GM23338 (cell line): ENCODE data around the gene SPDYE1. TPM values are rescaled to one million over a fixed set of nuclear protein-coding genes. Genes with fewer than 3 reads are reported as not detected.

Experiments used
- ATAC-seq: fragments of 200-7000 bp; cut with Tn5 transposase; 3 replicates; pipeline ENCODE4 v1.9.1; 2020
- DNase-seq: peaks from one replicate; pipeline ENCODE4 v3.0.0-alpha.2; 2015; ENCODE audit warnings: low spot score
- H2AFZ ChIP-seq: fragments of 200-600 bp; sonication (generic); 2 replicates; pipeline ENCODE4 v1.8.0; 2016; ENCODE audit warnings: antibody characterized with exemption, mild to moderate bottlenecking, moderate library complexity
- H3F3A ChIP-seq: fragments of 200-600 bp; sonication (generic); replicated peaks from 2 replicates; pipeline ENCODE4 v1.8.0; 2017; ENCODE audit warnings: antibody characterized with exemption, mixed run types, low read depth
- H3K27ac ChIP-seq: fragments of 200-600 bp; sonication (generic); 2 replicates; pipeline ENCODE4 v1.6.1; 2016; ENCODE audit warnings: low read depth
- H3K27me3 ChIP-seq: fragments of 200-600 bp; sonication (generic); 2 replicates; pipeline ENCODE4 v1.8.0; 2016; ENCODE audit warnings: mild to moderate bottlenecking, mixed run types, moderate library complexity; ENCODE audit not compliant: insufficient read depth
- H3K36me3 ChIP-seq: fragments of 200-600 bp; sonication (generic); 2 replicates; pipeline ENCODE4 v1.8.0; 2016; ENCODE audit warnings: mild to moderate bottlenecking; ENCODE audit not compliant: insufficient read depth
- H3K4me1 ChIP-seq: fragments of 200-600 bp; sonication (generic); 2 replicates; pipeline ENCODE4 v1.8.0; 2016; ENCODE audit warnings: mild to moderate bottlenecking, moderate library complexity; ENCODE audit not compliant: insufficient read depth
- H3K4me2 ChIP-seq: fragments of 200-600 bp; sonication (generic); 2 replicates; pipeline ENCODE4 v1.7.1; 2017; ENCODE audit warnings: mixed run types
- H3K4me3 ChIP-seq: fragments of 200-600 bp; sonication (generic); 2 replicates; pipeline ENCODE4 v1.6.1; 2016; ENCODE audit warnings: mixed run types
- H3K79me2 ChIP-seq: fragments of 200-600 bp; sonication (generic); replicated peaks from 2 replicates; pipeline ENCODE4 v1.8.0; 2017; ENCODE audit warnings: mild to moderate bottlenecking; ENCODE audit not compliant: insufficient read depth
- H3K9me2 ChIP-seq: fragments of 200-600 bp; sonication (generic); 2 replicates; pipeline ENCODE4 v1.8.0; 2017; ENCODE audit not compliant: insufficient read depth
- H4K20me1 ChIP-seq: fragments of 200-600 bp; sonication (generic); replicated peaks from 2 replicates; pipeline ENCODE4 v1.8.0; 2017; ENCODE audit warnings: mild to moderate bottlenecking; ENCODE audit not compliant: insufficient read depth
- H3K27ac Mint-ChIP-seq: 2 replicates; pipeline ENCODE4 v1.8.0; 2020; ENCODE audit warnings: inconsistent platforms, mild to moderate bottlenecking, moderate library complexity, mixed read lengths
- H3K27me3 Mint-ChIP-seq: 3 replicates; pipeline ENCODE4 v1.8.0; 2022; ENCODE audit warnings: low read depth, mild to moderate bottlenecking, moderate library complexity, mixed read lengths, inconsistent platforms; ENCODE audit not compliant: insufficient read depth, poor library complexity
- H3K36me3 Mint-ChIP-seq: 3 replicates; pipeline ENCODE4 v1.8.0; 2021; ENCODE audit warnings: low read depth, mild to moderate bottlenecking, inconsistent platforms, moderate library complexity, mixed read lengths
- H3K4me1 Mint-ChIP-seq: 3 replicates; pipeline ENCODE4 v1.8.0; 2020; ENCODE audit warnings: mild to moderate bottlenecking, inconsistent platforms, mixed read lengths
- H3K4me3 Mint-ChIP-seq: 3 replicates; pipeline ENCODE4 v1.8.0; 2021; ENCODE audit warnings: moderate library complexity, mild to moderate bottlenecking, inconsistent platforms, mixed read lengths
- H3K9me3 Mint-ChIP-seq: 3 replicates; pipeline ENCODE4 v1.8.0; 2020; ENCODE audit warnings: moderate library complexity, mild to moderate bottlenecking, inconsistent platforms, mixed read lengths
- CREB1 ChIP-seq: fragments of 250-450 bp; sonication (Bioruptor Pico); IDR thresholded peaks from 2 replicates; pipeline ENCODE4 v1.5.0; 2020; ENCODE audit warnings: low read depth, mild to moderate bottlenecking, moderate library complexity
- CTCF ChIP-seq, 2 experiments: fragments of 200-600 bp in 1 of 2; sonication (generic) in 1 of 2; conservative IDR thresholded peaks; 2 replicates each; pipeline versions ENCODE4 v1.5.1 to v1.6.1; 2016 to 2017; ENCODE audit warnings: antibody characterized with exemption in 2 of 2, low read depth in 2 of 2, mild to moderate bottlenecking in 2 of 2, moderate library complexity in 1 of 2
- ETS1 ChIP-seq: IDR thresholded peaks from 2 replicates; pipeline ENCODE4 v1.6.1; 2016; ENCODE audit warnings: antibody characterized with exemption
- EZH2 ChIP-seq: fragments of 200-600 bp; sonication (generic); IDR thresholded peaks from one replicate; pipeline ENCODE4 v1.8.0; 2017; ENCODE audit warnings: antibody characterized with exemption, mild to moderate bottlenecking, low read depth; ENCODE audit not compliant: unreplicated experiment
- EZH2phosphoT487 ChIP-seq: fragments of 200-600 bp; sonication (generic); IDR thresholded peaks from one replicate; pipeline ENCODE4 v1.8.1; 2018; ENCODE audit warnings: antibody characterized with exemption; ENCODE audit not compliant: unreplicated experiment
- JUNB ChIP-seq: IDR thresholded peaks from one replicate; pipeline ENCODE4 v1.6.1; 2016; ENCODE audit warnings: antibody characterized with exemption; ENCODE audit not compliant: unreplicated experiment
- NANOG ChIP-seq: IDR thresholded peaks from 2 replicates; pipeline ENCODE4 v1.6.1; 2016; ENCODE audit warnings: antibody characterized with exemption, borderline replicate concordance
- POLR2AphosphoS5 ChIP-seq: IDR thresholded peaks from 2 replicates; pipeline ENCODE4 v1.6.1; 2016; ENCODE audit warnings: antibody characterized with exemption, low read depth
- STAT1 ChIP-seq: IDR thresholded peaks from one replicate; pipeline ENCODE4 v1.6.1; 2016; ENCODE audit warnings: antibody characterized with exemption; ENCODE audit not compliant: unreplicated experiment
- ZNF114 ChIP-seq: fragments of 250-450 bp; sonication (Bioruptor Pico); IDR thresholded peaks from 2 replicates; pipeline ENCODE4 v1.5.0; 2020; ENCODE audit warnings: mild to moderate bottlenecking, moderate library complexity
- ZNF462 ChIP-seq: fragments of 250-450 bp; sonication (Bioruptor Pico); IDR thresholded peaks from 2 replicates; pipeline ENCODE4 v1.5.0; 2020; ENCODE audit warnings: mild to moderate bottlenecking, moderate library complexity
- polyA plus RNA-seq: library from polyadenylated mRNA; unstranded; fragments of >200 nt; fragmentation: Nextera tagmentation; extraction: Ambion mirVana; gene quantifications from 2 replicates; pipeline ENCODE4 v1.2.1, GENCODE V29; 2016
- total RNA-seq: library from RNA; depleted of rRNA; stranded (reverse); fragments of >200 nt; shearing (Covaris generic); gene quantifications from 2 replicates; pipeline ENCODE4 v1.2.3, GENCODE V29; 2014

The SPDYE1 gene
- total and polyA plus RNA-seq, 2 experiments from 2014 or later = 1.6 TPM; not detected in 1

- Histone ChIP-seq H4K20me1 (peaks cover 6% of the 10 kb centered on the region; the same call in 1 of the 2 replicates), H3K27ac (no peak overlapping the region), H3K79me2 (peaks cover 33% of the 10 kb centered on the region), H3F3A (peaks cover 7% of the 10 kb centered on the region; the same call in 1 of the 2 replicates), H3K4me2 (no peak overlapping the region), H3K4me3 (no peak overlapping the region), H3K36me3 (no peaks in the 10 kb centered on the region), H3K4me1 (0 out of 2 replicates have a peak, but pooled peaks cover 10% of the 10 kb centered on the region), H2AFZ (no peak overlapping the region), H3K27me3 (no peaks in the 10 kb centered on the region), H3K9me2 (no peaks in the 10 kb centered on the region)
- ATAC-seq (no peak), DNase-seq (no peak)
- no peak overlapping the region for H3K4me3 Mint-ChIP-seq
- no peak overlapping the region for H3K27ac Mint-ChIP-seq
- TF ChIP-seq NANOG (no peak), CREB1 (no peak), ETS1 (no peak), JUNB (no peak), POLR2AphosphoS5 (no peak)
- peaks cover 4% of the 10 kb centered on the region for H3K27me3 Mint-ChIP-seq
- H3K36me3 Mint-ChIP-seq = peaks cover 22% of the 10 kb centered on the region
- no peaks in the 10 kb centered on the region for H3K9me3 Mint-ChIP-seq
- H3K4me1 Mint-ChIP-seq = peaks cover 14% of the 10 kb centered on the region
Measured at GRCh38 chr7:44048031-44048795, 50.5 kb downstream of the SPDYE1 start.

GRCh38 chr7:44050121-44050914 is 52.6 kb downstream of the SPDYE1 start:
- DNase-seq = no peak
- H4K20me1 ChIP-seq = peaks cover 6% of the 10 kb centered on the region; the same call in 1 of the 2 replicates
- TF ChIP-seq ZNF114 (no peak), EZH2 (no peak), ZNF462 (CRISPR knock-in tag) (no peak), STAT1 (no peak), JUNB (no peak), EZH2phosphoT487 (no peak), NANOG (no peak), CTCF (conservative IDR thresholded peaks at IDR 0.05; ENCODE audit: low read depth in 2 of 2) (no peak), POLR2AphosphoS5 (no peak)

More at GRCh38 chr7:44050121-44050914, 52.6 kb downstream of the SPDYE1 start:
- Histone ChIP-seq H3K27ac (no peak overlapping the region), H3F3A (no peaks in the 10 kb centered on the region), H3K79me2 (peaks cover 28% of the 10 kb centered on the region), H3K4me1 (0 out of 2 replicates have a peak, but pooled peaks cover 2% of the 10 kb centered on the region), H2AFZ (no peak overlapping the region), H3K4me2 (no peak overlapping the region), H3K4me3 (no peak overlapping the region), H3K9me2 (no peaks in the 10 kb centered on the region), H3K27me3 (no peaks in the 10 kb centered on the region), H3K36me3 (no peaks in the 10 kb centered on the region)
- H3K4me3 Mint-ChIP-seq = no peak overlapping the region
- no peak overlapping the region for H3K27ac Mint-ChIP-seq
- peaks cover 2% of the 10 kb centered on the region for H3K27me3 Mint-ChIP-seq
- H3K4me1 Mint-ChIP-seq = peaks cover 9% of the 10 kb centered on the region
- peaks cover 32% of the 10 kb centered on the region for H3K36me3 Mint-ChIP-seq
- no peaks in the 10 kb centered on the region for H3K9me3 Mint-ChIP-seq
- ATAC-seq = no peak
